ENCODE results near the gene TCP11L2. TPM values are rescaled to one million over a fixed set of nuclear protein-coding genes. Genes with fewer than 3 reads are reported as not detected.

The TCP11L2 gene
- total RNA-seq, 3 donors from 2014 or later (not counting 1 experiment from before 2014, with no cell fraction given) = 68.8 to 97.7 (median 71.1) TPM

- no peak overlapping the region for H3K27ac Mint-ChIP-seq
- no peaks in the 10 kb centered on the region for H3K27me3 ChIP-seq (ENCODE audit: control insufficient read depth, insufficient read depth, low read length)
- no peak overlapping the region for H3K4me3 Mint-ChIP-seq
- no peaks in the 10 kb centered on the region for H3K36me3 ChIP-seq (ENCODE audit: control insufficient read depth, insufficient read depth, low read length)
- peaks cover 8% of the 10 kb centered on the region for H3K4me1 ChIP-seq (ENCODE audit: control insufficient read depth, insufficient read depth, low read length)
- H3K4me3 ChIP-seq (ENCODE audit: low read length) = no peak overlapping the region
- TF ChIP-seq, protein P1, sequence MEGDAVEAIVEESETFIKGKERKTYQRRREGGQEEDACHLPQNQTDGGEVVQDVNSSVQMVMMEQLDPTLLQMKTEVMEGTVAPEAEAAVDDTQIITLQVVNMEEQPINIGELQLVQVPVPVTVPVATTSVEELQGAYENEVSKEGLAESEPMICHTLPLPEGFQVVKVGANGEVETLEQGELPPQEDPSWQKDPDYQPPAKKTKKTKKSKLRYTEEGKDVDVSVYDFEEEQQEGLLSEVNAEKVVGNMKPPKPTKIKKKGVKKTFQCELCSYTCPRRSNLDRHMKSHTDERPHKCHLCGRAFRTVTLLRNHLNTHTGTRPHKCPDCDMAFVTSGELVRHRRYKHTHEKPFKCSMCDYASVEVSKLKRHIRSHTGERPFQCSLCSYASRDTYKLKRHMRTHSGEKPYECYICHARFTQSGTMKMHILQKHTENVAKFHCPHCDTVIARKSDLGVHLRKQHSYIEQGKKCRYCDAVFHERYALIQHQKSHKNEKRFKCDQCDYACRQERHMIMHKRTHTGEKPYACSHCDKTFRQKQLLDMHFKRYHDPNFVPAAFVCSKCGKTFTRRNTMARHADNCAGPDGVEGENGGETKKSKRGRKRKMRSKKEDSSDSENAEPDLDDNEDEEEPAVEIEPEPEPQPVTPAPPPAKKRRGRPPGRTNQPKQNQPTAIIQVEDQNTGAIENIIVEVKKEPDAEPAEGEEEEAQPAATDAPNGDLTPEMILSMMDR (IDR thresholded peaks at IDR 0.05) = no peak
- 97% methylated on average over 5 of the region's 5 CpGs for WGBS (ENCODE audit: insufficient coverage)
- no peaks in the 10 kb centered on the region for H3K9me3 ChIP-seq (ENCODE audit: control insufficient read depth, insufficient read depth, low read length)
- intact Hi-C loops (cut with micrococcal nuclease) = no loop called here
- no peaks in the 10 kb centered on the region for H3K9me3 Mint-ChIP-seq
- H3K4me1 Mint-ChIP-seq = peaks cover 15 to 18% of the 10 kb centered on the region in 2 donors
- H3K27me3 Mint-ChIP-seq (ENCODE audit: low read depth in 2 of 2) = no peaks in the 10 kb centered on the region
- no peaks in the 10 kb centered on the region for H3K36me3 Mint-ChIP-seq
- DNase-seq (no peak), ATAC-seq (no peak)
- H3K27ac ChIP-seq (ENCODE audit: low read length) = no peak overlapping the region
Observed at GRCh38 chr12:106360400-106360994, 58.0 kb downstream of the TCP11L2 start.

- ATAC-seq (no peak), DNase-seq (no peak)
- TF ChIP-seq, protein P1 (IDR thresholded peaks at IDR 0.05) = no peak
- intact Hi-C loops (cut with micrococcal nuclease) = no loop called here
- H3K9me3 ChIP-seq (ENCODE audit: control insufficient read depth, insufficient read depth, low read length) = no peaks in the 10 kb centered on the region
- H3K36me3 ChIP-seq (ENCODE audit: control insufficient read depth, insufficient read depth, low read length) = peaks cover 6% of the 10 kb centered on the region
- H3K4me3 Mint-ChIP-seq = no peak overlapping the region
- H3K27me3 ChIP-seq (ENCODE audit: control insufficient read depth, insufficient read depth, low read length) = no peaks in the 10 kb centered on the region
- WGBS (ENCODE audit: insufficient coverage) = 95% methylated on average over 4 of the region's 4 CpGs
- H3K27ac Mint-ChIP-seq = no peak overlapping the region
- peaks cover 8% of the 10 kb centered on the region in 2 donors for H3K4me1 Mint-ChIP-seq
- H3K27ac ChIP-seq (ENCODE audit: low read length) = no peak overlapping the region
- H3K9me3 Mint-ChIP-seq = no peaks in the 10 kb centered on the region
- H3K4me3 ChIP-seq (ENCODE audit: low read length) = no peak overlapping the region
- no peaks in the 10 kb centered on the region for H3K36me3 Mint-ChIP-seq
- H3K4me1 ChIP-seq (ENCODE audit: control insufficient read depth, insufficient read depth, low read length) = peaks cover 8% of the 10 kb centered on the region
- no peaks in the 10 kb centered on the region for H3K27me3 Mint-ChIP-seq (ENCODE audit: low read depth in 2 of 2)
Observed at GRCh38 chr12:106362971-106363370, 60.4 kb downstream of the TCP11L2 start.

DNA sequence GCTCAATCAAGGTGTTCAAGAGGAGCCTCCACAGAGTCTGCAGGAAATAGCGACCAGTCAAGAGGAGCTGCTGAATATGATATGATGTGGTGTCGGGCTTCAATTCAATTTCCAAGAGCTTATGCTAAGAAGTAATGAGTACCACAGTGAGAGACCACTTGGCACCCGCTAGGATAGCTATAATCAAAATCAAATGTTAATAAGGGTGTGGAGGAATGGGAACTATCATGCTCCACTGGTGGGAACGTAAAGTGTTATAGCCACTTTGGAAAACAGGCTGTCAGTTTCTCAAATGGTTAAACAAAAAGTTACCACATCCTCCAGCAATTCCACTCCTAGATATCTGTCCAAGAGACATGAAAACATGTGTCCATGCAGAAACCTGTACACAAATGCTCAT, 61.7 kb downstream of the TCP11L2 start:
- Mint-ChIP-seq H3K27me3 (ENCODE audit: low read depth in 2 of 2) (no peaks in the 10 kb centered on the region), H3K4me3 (no peak overlapping the region), H3K36me3 (no peaks in the 10 kb centered on the region), H3K9me3 (no peaks in the 10 kb centered on the region), H3K27ac (no peak overlapping the region), H3K4me1 (no peaks in the 10 kb centered on the region)
- Histone ChIP-seq H3K36me3 (ENCODE audit: control insufficient read depth, insufficient read depth, low read length) (peaks cover 8% of the 10 kb centered on the region), H3K9me3 (ENCODE audit: control insufficient read depth, insufficient read depth, low read length) (no peaks in the 10 kb centered on the region), H3K4me1 (ENCODE audit: control insufficient read depth, insufficient read depth, low read length) (no peaks in the 10 kb centered on the region), H3K27me3 (ENCODE audit: control insufficient read depth, insufficient read depth, low read length) (no peaks in the 10 kb centered on the region), H3K4me3 (ENCODE audit: low read length) (no peak overlapping the region), H3K27ac (ENCODE audit: low read length) (no peak overlapping the region)
- intact Hi-C loops (cut with micrococcal nuclease) = no loop called here
- WGBS (ENCODE audit: insufficient coverage) = 74% methylated on average over 4 of the region's 4 CpGs
- DNase-seq (no peak), ATAC-seq (no peak)
- TF ChIP-seq, protein P1 (IDR thresholded peaks at IDR 0.05) = no peak
